Omental fat pad (tissue), 4 donors: ENCODE measurements around the gene HSPH1. TPM values are rescaled to one million over a fixed set of nuclear protein-coding genes. Genes with fewer than 3 reads are reported as not detected.

Experiments
- ATAC-seq: fragments of 150-250 bp; one replicate; pipeline ENCODE4 v1.9.1; 2016; ENCODE audit warnings: mild to moderate bottlenecking, moderate library complexity; ENCODE audit not compliant: low FRiP score
- DNase-seq: peaks from one replicate; pipeline ENCODE4 v3.0.0-alpha.2; 2019; ENCODE audit warnings: low spot score
- CTCF ChIP-seq, 3 donors: fragments of 450-650 bp; IDR thresholded peaks; one replicate each; pipeline ENCODE4 v1.5.1; 2016 to 2017; ENCODE audit warnings: antibody characterized with exemption in 3 of 3, mild to moderate bottlenecking in 3 of 3, moderate library complexity in 2 of 3
- total RNA-seq, 4 donors: library from RNA; depleted of rRNA; stranded (reverse); fragments of >200 nt; gene quantifications; one replicate each; pipeline ENCODE4 v1.1.0, GENCODE V29; 2016

Gene HSPH1
- total RNA-seq, 4 donors from 2014 or later: 36.2 to 340 (median 66.4) TPM

DNA sequence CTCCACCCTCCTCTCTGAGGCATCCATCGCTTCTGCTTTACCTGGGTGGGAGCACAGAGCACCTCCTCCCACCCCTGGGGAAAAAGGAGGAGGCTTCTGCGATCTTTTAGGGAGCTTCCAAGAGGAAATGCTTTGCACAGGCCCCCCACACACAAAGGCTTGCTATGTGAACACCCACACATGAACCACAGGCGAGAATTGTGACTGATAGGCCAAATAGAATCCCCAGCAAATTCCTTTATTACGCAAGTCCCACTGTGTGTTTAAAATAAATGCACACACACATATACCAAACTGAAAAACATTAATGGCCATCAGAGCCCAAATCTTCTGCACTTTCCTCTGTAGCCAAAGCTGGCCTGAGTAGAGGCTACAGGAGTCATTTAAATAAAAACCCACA is 50.6 kb downstream of the HSPH1 start:
- DNase-seq (no peak), ATAC-seq (no peak)
- no peak for TF ChIP-seq CTCF (IDR thresholded peaks at IDR 0.05)

DNA sequence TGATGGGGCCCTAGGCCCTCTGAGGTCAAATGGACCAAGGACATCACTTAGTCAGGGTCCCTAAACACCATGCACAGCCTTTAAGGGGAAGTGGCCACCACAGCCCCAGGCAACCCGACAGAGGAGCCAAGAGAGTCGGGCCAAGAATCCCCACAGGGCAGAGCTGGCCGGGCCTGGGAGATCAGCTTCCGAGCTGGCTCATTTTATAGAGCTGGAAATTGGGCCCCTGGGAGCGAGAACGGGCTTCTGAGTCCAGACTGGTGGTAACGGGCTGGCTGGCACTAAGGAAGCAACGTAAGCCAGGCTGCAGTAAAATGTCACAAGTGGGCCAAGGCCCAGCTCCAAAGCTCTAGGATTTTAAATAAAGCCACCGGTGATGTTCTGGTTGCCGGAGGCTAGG is 51.1 kb downstream of the HSPH1 start:
- ATAC-seq (no peak), DNase-seq (no peak)
- TF ChIP-seq CTCF (IDR thresholded peaks at IDR 0.05): no peak

- DNase-seq: no peak
- no peak for TF ChIP-seq CTCF (IDR thresholded peaks at IDR 0.05)
- ATAC-seq: no peak
Measured at GRCh38 chr13:31110169-31110568, 51.5 kb downstream of the HSPH1 start.

GRCh38 chr13:31107109-31107508 is 54.6 kb downstream of the HSPH1 start:
- TF ChIP-seq CTCF (IDR thresholded peaks at IDR 0.05): no peak
- ATAC-seq: no peak
- no peak for DNase-seq

- no peak for ATAC-seq
- DNase-seq: no peak
- TF ChIP-seq CTCF (IDR thresholded peaks at IDR 0.05): no peak
Measured at GRCh38 chr13:31105856-31106255, 55.8 kb downstream of the HSPH1 start.

DNA sequence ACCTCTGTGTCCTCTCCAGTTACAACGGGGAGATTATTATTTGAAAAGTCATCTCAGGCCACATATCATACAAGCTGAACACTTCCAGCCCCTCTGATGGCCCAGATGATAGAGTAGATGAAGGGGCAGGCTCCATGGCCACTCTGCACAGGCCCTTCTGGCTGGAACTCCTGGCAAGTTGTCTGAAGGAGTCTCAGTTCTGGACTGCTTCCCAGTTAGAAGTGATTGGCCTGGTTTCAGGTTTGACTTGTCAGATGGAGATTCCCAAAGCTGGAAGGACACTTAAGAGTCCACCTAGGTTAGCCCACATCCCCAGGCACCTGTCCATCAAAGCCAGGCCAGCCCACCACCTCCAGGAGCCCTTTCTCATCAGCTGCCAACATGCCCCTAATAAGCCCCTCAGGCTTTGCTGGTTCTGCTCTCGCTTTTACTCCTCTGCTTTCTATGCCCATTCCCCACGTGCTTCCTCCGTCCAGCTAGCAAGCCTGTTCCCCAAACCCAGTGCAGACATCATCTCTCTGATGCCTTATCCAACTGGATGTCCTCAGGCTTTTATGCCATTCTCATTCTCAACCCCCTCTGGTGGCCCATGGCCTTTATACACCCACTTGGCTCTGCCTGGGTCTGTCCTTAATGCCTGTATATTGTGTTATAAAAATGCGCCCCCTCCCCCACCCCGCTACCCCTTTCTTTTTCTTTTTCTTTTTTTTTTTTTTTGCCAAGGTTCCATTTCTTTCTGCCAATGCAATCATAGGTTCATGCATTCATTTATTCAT is 56.5 kb downstream of the HSPH1 start:
- DNase-seq (no peak), ATAC-seq (no peak)

More for the DNA sequence above, 56.5 kb downstream of the HSPH1 start:
- TF ChIP-seq CTCF (IDR thresholded peaks at IDR 0.05): no peak
